NCI-H1694 treated with DMSO at 0.1 percent for 48 hours (cell line): ENCODE measurements around the gene AKR1C8.
"Not testable (repeated sequence)": the region's sequence is repeated elsewhere in the genome, so short reads cannot be mapped to it uniquely, and the experiment has no call there.

Experiments used
- DNase-seq: peaks from one replicate; lab custom pipeline; 2025; lab: John Stamatoyannopoulos, UW

Gene AKR1C8

DNA sequence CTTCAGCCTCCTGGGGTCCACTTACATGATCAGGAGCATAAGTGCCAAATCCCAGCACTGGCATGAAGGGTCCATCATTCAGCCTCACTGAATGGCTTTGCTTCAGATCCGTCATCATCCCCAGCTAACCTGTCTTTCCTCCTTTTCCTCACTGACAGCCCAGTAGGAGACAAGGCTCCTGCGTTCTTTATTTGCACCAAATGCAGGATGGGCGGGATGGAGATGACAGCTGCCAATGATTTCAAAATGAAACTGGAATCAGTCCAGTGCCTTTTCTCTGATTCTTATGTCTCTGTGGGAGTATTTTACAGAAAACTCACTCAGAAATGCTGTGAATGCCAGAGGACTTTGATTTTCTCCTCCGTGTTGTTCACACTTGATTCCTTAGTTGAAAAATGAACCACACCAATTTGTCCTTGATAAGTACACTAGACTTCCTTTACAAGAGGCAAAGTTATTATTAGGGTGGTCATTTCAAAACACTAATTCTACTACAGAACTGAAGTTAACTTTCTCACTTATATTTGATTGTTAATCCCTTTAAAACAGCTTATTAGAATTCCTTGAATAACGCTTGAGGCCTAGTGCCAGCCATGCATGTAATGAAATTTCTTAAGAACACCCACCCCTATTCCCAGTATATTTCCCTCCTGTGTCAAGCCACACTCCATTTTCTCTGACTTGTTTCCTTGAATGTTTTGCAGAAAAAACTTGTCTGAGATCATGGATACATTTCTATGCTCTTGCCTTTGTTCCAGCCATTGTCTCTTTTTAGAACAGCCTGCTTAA lies at the start of gene AKR1C8:
TSS of gene AKR1C8 (minus strand) at position 164 of the 789 bp plus-strand sequence. CDS start at position 118, 46 bp downstream.
- DNase-seq: no peak

GRCh38 chr10:5234106-5234860 lies 49.3 kb upstream of the AKR1C8 start:
- no peak for DNase-seq

GRCh38 chr10:5233324-5233723 lies 48.4 kb upstream of the AKR1C8 start:
- no peak for DNase-seq

- DNase-seq: no peak
Observed at GRCh38 chr10:5229019-5229418, 44.1 kb upstream of the AKR1C8 start.

DNA sequence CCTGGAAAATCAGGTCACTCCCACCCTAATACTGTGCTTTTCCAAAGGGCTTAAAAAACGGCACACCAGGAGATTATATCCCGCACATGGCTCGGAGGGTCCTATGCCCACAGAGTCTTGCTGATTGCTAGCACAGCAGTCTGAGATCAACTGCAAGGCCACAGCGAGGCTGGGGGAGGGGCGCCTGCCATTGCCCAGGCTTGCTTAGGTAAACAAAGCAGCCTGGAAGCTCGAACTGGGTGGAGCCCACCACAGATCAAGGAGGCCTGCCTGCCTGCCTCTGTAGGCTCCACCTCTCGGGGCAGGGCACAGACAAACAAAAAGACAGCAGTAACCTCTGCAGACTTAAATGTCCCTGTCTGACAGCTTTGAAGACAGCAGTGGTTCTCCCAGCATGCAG lies 38.0 kb upstream of the AKR1C8 start:
- DNase-seq: not testable (repeated sequence)

DNA sequence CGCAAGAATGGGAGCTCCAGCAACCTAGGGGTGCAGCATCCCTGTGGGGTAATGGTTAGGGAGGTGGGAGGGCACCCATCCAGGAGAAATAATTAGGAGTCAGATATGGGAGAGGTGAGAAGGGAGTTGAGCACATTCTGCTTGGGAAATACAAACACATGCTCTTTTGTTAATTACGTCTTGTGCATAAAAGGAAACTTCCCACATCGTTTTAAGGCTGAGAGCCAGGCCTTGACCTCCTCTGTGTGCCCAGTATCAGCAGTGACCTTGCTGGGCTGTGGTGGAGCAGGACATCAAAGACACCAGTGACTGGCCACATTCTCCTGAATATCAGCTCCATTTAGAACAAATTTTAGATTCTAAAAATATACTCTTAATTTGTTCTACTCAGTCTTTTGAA lies 34.3 kb upstream of the AKR1C8 start:
- no peak for DNase-seq

GRCh38 chr10:5216801-5217200 lies 31.9 kb upstream of the AKR1C8 start:
- DNase-seq: no peak

DNA sequence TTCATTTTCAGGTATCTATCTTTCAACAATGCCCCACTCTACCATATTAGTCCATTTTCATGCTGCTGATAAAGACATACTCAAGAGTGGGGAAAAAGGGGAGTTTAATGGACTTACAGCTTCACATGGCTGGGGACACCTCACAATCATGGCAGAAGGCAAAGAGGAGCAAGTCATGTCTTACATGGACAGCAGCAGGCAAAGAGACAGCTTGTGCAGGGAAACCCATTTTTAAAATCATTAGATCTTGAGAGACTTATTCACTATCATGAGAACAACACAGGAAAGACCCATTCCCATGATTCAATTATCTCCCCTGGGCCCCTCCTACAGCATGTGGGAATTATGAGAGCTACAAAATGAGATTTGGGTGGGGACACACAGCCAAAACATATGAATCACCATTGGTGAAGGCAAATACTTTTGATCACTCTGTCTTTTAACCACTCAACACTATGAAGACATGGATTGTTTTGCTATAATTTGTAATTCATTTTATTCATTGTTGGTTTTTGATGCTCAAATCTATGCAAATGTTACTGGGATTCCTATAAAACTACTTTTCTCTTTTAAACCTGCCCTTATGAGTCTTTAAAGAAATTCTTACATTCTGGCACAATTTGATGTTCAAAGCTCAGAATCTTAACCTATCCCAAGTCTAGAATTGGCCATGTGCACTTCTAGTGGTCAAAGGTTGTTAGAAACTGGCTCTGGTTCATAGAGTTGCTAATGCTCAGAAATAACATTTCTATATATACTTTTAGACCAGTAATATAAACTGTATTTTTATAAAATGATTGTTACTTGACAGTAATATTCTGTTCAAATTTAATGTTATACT lies 27.0 kb upstream of the AKR1C8 start:
- no peak for DNase-seq

DNA sequence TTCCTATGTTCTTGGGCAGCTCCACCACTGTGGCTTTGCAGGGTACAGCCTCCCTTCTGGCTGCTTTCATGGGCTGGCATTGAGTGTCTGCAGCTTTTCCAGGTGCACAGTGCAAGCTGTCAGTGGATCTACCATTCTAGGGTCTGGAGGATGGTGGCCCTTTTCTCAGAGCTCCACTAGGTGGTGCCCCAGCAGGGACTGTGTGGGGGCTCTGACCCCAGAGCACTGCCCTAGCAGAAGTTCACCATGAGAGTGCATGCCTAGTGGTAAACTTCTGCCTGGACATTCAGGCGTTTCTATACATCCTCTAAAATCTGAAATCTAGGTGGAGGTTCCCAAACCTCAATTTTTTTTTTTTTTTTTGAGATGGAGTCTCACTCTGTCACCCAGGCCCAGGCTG lies 25.3 kb upstream of the AKR1C8 start:
- DNase-seq: not testable (repeated sequence)

DNA sequence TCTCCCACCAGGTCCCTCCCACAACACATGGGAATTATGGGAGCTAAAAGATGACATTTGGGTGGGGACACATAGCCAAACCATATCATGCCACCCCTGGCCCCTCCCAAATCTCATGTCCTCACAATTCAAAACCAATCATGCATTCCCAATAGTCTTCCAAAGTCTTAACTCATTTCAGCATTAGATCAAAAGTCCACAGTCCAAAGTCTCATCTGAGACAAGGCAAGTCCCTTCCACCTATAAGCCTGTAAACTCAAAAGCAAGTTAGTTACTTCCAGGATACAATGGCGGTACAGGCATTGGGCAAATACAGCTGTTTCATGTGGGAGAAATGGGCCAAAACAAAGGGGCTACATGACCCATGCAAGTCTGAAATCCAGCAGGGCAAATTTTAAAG lies 24.8 kb upstream of the AKR1C8 start:
- DNase-seq: not testable (repeated sequence)

DNA sequence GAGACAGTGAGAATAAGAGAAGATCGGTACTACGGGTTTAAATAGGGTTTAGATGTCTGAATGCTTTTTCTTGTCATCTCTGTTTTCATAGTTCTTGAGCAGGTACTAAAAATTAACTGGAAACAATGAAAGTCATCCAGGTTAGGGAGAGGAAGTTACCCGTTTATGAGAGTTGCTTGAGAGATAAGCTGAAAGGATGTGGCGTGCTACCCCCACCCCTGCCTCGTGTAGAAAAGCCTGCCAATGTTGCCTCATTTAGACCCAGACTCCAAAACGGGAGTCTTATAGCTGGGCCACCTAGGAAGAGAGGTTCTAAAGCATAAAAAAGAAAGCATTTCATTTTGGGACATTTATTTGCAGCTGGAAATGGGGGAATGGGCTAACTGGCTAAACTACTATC lies 21.8 kb upstream of the AKR1C8 start:
- DNase-seq: no peak

GRCh38 chr10:5199398-5199797 lies 14.4 kb upstream of the AKR1C8 start:
- no peak for DNase-seq

DNA sequence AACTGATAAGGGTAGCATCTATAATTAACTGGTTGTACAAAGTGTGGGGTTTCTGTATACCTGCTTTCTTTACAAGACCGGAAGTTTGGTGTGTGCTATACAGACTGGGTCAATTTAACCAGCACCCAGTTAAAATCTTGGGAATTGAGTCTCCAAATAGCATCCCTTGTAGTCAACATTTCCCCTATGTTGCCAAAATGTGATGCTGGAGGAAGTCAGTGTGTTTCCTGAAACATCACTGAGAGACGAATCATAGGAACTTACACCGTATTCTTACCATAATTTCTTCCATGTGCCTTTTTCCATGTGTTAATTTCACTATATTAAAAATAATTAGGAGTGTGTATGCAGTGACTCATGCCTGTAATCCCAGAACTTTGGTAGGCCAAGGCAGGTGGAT lies 13.4 kb upstream of the AKR1C8 start:
- DNase-seq: no peak

DNA sequence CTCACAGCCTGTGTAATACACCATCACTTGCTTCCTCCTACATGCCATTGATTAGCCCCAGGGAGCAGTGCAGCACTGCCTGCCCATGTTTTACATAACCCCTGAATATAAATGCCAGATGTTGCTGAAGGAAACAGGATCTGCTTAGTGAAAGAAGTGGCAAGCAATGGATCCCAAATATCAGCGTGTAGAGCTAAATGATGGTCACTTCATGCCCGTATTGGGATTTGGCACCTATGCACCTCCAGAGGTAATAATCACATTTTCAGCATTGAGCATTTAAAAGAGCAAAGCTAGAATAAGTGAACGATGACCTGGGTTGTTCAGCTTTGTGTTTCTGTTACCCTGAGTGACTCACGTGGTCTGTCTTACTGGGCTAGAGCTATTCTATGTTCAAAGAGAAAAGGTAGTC lies 11.8 kb upstream of the AKR1C8 start, which contains the start of gene AKR1C4:
TSS of gene AKR1C4 (plus strand) at position 136 of the 412 bp plus-strand sequence. CDS start at position 167, 31 bp downstream.
- no peak for DNase-seq

- no peak for DNase-seq
Observed at GRCh38 chr10:5195727-5196374, 10.9 kb upstream of the AKR1C8 start.

- no peak for DNase-seq
Observed at GRCh38 chr10:5194431-5194830, 9.5 kb upstream of the AKR1C8 start.

DNA sequence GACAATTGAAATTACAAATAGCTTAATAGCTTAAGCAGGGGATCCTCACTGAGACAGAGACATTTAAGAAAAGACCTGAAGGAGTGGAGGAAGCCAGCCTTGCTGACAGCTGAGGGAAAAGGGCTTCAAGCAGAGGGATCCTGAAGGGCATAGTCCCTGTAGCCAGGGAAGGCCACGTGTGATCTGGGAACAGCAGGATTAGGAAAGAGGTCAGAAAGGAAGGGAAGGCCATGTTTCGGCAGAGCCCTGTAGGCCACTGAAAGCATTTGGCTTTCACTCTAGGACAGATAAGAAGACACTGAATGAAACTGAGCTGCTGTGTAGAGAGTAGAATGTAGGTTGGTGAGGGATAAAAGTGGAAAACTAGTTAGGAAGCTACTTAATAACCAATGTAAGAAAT lies 3.4 kb upstream of the AKR1C8 start:
- DNase-seq: no peak

DNA sequence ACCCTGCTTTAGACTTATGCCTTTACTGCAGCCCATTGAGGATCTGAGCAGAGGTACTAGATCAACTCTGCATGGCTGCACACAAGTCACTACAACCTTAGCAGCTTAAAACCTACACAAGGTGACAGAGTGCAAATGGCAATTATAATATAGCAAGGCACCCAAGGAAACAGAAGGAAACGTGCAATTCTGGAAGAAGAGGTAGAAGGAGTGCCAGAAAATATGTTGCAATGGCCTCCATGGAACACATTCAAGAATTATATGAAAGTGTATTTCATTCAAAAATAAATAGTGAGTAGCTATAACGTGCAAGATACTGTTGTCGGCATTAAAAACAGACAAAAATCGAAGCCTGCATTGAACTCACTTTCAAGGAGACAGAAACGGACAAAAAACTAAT lies 2.9 kb upstream of the AKR1C8 start:
- DNase-seq: no peak

GRCh38 chr10:5183923-5184322 lies 1.0 kb downstream of the AKR1C8 start:
- DNase-seq: no peak

DNA sequence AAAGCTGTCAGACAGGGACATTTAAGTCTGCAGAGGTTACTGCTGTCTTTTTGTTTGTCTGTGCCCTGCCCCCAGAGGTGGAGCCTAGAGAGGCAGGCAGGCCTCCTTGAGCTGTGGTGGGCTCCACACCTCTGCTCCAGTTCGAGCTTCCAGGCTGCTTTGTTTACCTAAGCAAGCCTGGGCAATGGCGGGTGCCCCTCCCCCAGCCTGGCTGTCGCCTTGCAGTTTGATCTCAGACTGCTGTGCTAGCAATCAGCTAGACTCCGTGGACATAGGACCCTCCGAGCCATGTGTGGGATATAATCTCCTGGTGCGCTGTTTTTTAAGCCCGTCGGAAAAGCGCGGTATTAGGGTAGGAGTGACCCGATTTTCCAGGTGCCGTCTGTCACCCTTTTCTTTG lies 4.4 kb downstream of the AKR1C8 start:
- not testable (repeated sequence) for DNase-seq

- not testable (repeated sequence) for DNase-seq
Observed at GRCh38 chr10:5175581-5175980, 9.4 kb downstream of the AKR1C8 start.

DNA sequence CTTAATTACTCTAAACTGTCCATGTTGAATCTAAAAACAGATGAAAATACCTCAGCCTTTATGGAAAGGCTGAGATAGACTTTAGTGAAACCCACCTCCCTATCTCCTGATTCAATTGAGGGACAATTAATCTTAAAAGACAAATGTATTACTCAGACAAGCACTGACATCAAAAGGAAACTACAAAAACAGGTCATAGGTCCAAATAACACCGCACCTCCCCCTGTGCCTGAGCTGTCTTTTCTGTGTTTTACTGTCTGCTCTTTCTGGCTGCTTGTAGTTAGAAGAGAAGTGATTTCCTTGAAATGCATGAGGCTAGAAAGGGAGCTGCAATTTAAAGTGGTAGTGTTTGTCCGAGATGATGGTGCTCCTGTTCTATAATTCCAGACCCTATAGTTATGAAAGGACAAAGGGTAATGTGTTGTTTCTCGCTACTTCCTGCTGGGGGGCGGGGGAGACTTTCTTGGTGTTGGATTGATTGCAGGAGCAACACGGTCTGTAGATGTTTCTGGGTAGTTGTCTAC lies 16.0 kb downstream of the AKR1C8 start:
- DNase-seq: no peak
